ENCODE data around the gene PDCD1LG2. TPM values are rescaled to one million over a fixed set of nuclear protein-coding genes. Genes with fewer than 3 reads are reported as not detected.
"Not testable (repeated sequence)": the region's sequence is repeated elsewhere in the genome, so short reads cannot be mapped to it uniquely, and the experiment has no call there.

Gene PDCD1LG2
- total and polyA plus RNA-seq, 4 experiments from 2014 or later = 0.90 to 1.1 (median 1.1) TPM

- Histone ChIP-seq H3K4me1 (ENCODE audit: insufficient read depth, low read length) (no peaks in the 10 kb centered on the region), H3K36me3 (ENCODE audit: insufficient read depth, low read length) (peaks cover 9% of the 10 kb centered on the region), H3K9me3 (ENCODE audit: control insufficient read depth in 1 of 2, low read length in 2 of 2) (no peaks in the 10 kb centered on the region), H3K27ac (ENCODE audit: low read depth, low read length) (no peak overlapping the region), H3K4me3 (ENCODE audit: low read length in 2 of 2) (no peak overlapping the region), H3K27me3 (ENCODE audit: insufficient read depth, low read length) (no peaks in the 10 kb centered on the region)
- no peak for DNase-seq
- ChIA-PET POLR2A (ENCODE audit: partially characterized antibody) (no interaction called here), CTCF (ENCODE audit: partially characterized antibody) (interaction anchor here (1.2 kb wide), 1 partner anchor 10 kb away, joined by 3 read pairs; no protein-coding TSS in a partner anchor)
- Mint-ChIP-seq H3K27me3 (no peaks in the 10 kb centered on the region), H3K4me3 (no peak overlapping the region), H3K9me3 (peaks cover 0 to 10% (median under 1%) of the 10 kb centered on the region in 8 donors), H3K36me3 (peaks cover 32 to 35% of the 10 kb centered on the region in 2 donors), H3K4me1 (peaks cover 0 to 5% (median 0%) of the 10 kb centered on the region in 4 donors), H3K27ac (peak overlapping the region in 1 of 7 donors; percentile 25)
- intact Hi-C loops (cut with micrococcal nuclease) = loop anchor here (5.0 kb wide), 1 partner anchor 41 kb away; the partner anchor contains the start of gene PDCD1LG2
Observed at GRCh38 chr9:5470816-5471215, 39.5 kb upstream of the PDCD1LG2 start.

GRCh38 chr9:5475611-5476010, 34.7 kb upstream of the PDCD1LG2 start:
- H3K36me3 ChIP-seq (ENCODE audit: insufficient read depth, low read length); CTCF ChIA-PET (ENCODE audit: partially characterized antibody); DNase-seq; H3K4me3 ChIP-seq (ENCODE audit: low read length in 2 of 2); H3K4me3 Mint-ChIP-seq; H3K4me1 ChIP-seq (ENCODE audit: insufficient read depth, low read length); POLR2A ChIA-PET (ENCODE audit: partially characterized antibody); intact Hi-C loops (cut with micrococcal nuclease); H3K27me3 Mint-ChIP-seq; H3K27me3 ChIP-seq (ENCODE audit: insufficient read depth, low read length); H3K4me1 Mint-ChIP-seq; H3K9me3 ChIP-seq (ENCODE audit: control insufficient read depth in 1 of 2, low read length in 2 of 2); H3K27ac ChIP-seq (ENCODE audit: low read depth, low read length): not testable (repeated sequence)
- H3K9me3 Mint-ChIP-seq = peaks cover 0 to 12% (median 8%) of the 10 kb centered on the region in 8 donors
- H3K36me3 Mint-ChIP-seq = peaks cover 3 to 15% of the 10 kb centered on the region in 2 donors
- H3K27ac Mint-ChIP-seq = peak overlapping the region in 1 of 7 donors; percentile 25

DNA sequence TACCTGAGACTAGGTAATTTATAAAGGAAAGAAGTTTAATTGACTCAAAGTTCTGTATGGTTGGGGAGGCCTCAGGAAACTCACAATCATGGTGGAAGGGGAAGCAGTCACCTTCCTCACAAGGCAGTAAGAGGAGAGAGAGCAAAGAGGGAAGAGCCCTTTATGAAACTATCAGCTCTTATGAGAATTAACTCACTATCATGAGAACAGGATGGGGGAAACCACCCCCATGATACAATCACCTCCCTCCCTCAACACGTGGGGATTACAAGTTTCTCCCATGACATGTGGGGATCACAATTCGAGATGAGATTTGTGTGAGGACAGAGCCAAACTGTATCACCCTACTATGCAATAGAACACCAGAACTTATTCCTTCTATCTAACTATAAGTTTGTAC, 32.1 kb upstream of the PDCD1LG2 start:
- H3K36me3 Mint-ChIP-seq = peaks cover 3 to 15% of the 10 kb centered on the region in 2 donors
- no peak overlapping the region for H3K4me3 ChIP-seq (ENCODE audit: low read length in 2 of 2)
- H3K27ac ChIP-seq (ENCODE audit: low read depth, low read length) = no peak overlapping the region
- peaks cover 0 to 12% (median 8%) of the 10 kb centered on the region in 8 donors for H3K9me3 Mint-ChIP-seq
- no peaks in the 10 kb centered on the region for H3K27me3 ChIP-seq (ENCODE audit: insufficient read depth, low read length)
- no peaks in the 10 kb centered on the region for H3K9me3 ChIP-seq (ENCODE audit: control insufficient read depth in 1 of 2, low read length in 2 of 2)
- H3K27ac Mint-ChIP-seq = no peak overlapping the region
- H3K4me3 Mint-ChIP-seq = no peak overlapping the region
- ChIA-PET POLR2A (ENCODE audit: partially characterized antibody) (no interaction called here), CTCF (ENCODE audit: partially characterized antibody) (interaction anchor here (1.0 to 1.8 kb wide), 2 partner anchors 8 to 122 kb away, joined by 3 to 6 read pairs; no protein-coding TSS in a partner anchor)
- H3K27me3 Mint-ChIP-seq = no peaks in the 10 kb centered on the region
- H3K36me3 ChIP-seq (ENCODE audit: insufficient read depth, low read length) = no peaks in the 10 kb centered on the region
- intact Hi-C loops (cut with micrococcal nuclease) = no loop called here
- DNase-seq = no peak
- H3K4me1 Mint-ChIP-seq = peaks cover 0 to 5% (median 0%) of the 10 kb centered on the region in 4 donors
- H3K4me1 ChIP-seq (ENCODE audit: insufficient read depth, low read length) = no peaks in the 10 kb centered on the region

DNA sequence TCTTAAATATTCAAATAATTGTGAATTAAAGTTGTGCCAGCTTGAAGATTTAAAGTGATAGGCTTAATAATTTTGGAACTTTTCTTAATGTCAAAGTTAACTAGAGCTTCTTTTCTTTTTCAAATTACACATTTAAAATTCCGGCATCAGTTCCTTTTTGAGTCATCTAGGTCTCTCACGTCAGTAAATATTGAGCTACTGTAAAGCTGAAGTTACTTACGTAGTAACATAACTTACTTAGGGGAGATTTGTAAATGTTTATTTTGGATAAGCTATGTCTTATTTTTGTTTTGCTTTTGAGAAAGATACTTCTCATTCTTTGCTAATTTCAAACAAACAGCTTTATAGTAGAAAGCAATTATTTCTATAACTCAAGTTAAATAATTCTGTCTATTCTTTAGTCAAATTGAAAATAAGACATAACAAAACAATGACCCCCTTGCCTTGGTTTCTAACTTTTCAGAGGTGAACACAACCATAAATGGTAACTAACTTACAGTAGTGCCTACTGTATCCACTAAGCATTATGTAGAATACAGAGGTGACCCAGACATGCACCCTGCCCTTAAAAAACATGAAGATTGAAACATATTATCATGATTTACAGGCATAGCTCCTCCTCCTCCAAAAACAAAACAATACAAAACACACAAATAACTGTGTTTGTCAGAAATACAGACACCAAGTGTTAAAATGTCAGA, 30.2 kb upstream of the PDCD1LG2 start:
- Histone ChIP-seq H3K27me3 (ENCODE audit: insufficient read depth, low read length) (no peaks in the 10 kb centered on the region), H3K9me3 (ENCODE audit: control insufficient read depth in 1 of 2, low read length in 2 of 2) (no peaks in the 10 kb centered on the region), H3K36me3 (ENCODE audit: insufficient read depth, low read length) (no peaks in the 10 kb centered on the region), H3K4me3 (ENCODE audit: low read length in 2 of 2) (no peak overlapping the region), H3K4me1 (ENCODE audit: insufficient read depth, low read length) (no peaks in the 10 kb centered on the region), H3K27ac (ENCODE audit: low read depth, low read length) (no peak overlapping the region)
- Mint-ChIP-seq H3K27ac (no peak overlapping the region), H3K27me3 (no peaks in the 10 kb centered on the region), H3K36me3 (peaks cover 3 to 12% of the 10 kb centered on the region in 2 donors), H3K4me1 (no peaks in the 10 kb centered on the region), H3K9me3 (peaks cover 0 to 12% (median 7%) of the 10 kb centered on the region in 8 donors), H3K4me3 (no peak overlapping the region)
- POLR2A ChIA-PET (ENCODE audit: partially characterized antibody) = interaction anchor here (1.2 kb wide), 1 partner anchor 30 kb away, joined by 4 read pairs; the partner anchor contains the start of gene CD274
- no peak for DNase-seq
- CTCF ChIA-PET (ENCODE audit: partially characterized antibody) = interaction anchor here (1.3 to 1.4 kb wide), 3 partner anchors 10 to 294 kb away, joined by 3 read pairs; partner anchors contain the start of gene CD274
- intact Hi-C loops (cut with micrococcal nuclease) = no loop called here

GRCh38 chr9:5480919-5481318, 29.4 kb upstream of the PDCD1LG2 start:
- H3K9me3 Mint-ChIP-seq = peaks cover 0 to 8% (median 6%) of the 10 kb centered on the region in 8 donors

DNA sequence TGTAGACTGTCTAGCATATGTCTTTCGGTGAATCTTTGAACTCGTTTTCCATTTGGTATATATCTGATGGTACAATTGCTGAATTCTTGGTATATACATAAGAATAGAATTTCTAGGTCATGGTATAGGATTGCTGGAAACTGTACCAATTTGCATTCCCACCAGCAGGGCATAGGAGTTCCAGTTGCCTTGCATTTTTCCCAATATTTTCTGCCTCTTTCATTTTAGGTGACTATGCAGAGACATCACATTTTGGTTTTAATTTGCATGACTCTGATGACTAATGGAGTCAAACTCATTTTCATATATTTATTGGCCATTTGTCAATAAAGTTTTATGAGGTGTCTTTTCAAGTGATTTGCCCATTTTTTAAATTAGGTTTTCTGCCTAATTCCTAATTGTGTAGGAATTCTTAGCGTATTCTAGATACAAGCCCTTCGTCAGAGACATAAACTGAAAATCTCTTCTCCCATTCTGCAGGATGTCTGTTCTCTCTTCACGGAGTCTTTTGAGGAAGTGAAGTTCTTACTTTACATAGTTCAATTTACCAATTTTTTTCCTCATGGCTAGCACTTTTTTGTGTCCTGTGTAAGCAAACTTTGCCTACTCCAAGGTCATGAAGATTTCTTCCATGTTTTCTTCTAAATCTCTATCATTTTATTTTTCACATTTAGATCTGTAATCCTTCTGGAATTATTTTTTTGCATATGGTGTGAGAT, 28.9 kb upstream of the PDCD1LG2 start:
- peaks cover 0 to 1% of the 10 kb centered on the region in 2 donors for H3K36me3 Mint-ChIP-seq

More at GRCh38 chr9:5480919-5481318, 29.4 kb upstream of the PDCD1LG2 start:
- CTCF ChIA-PET (ENCODE audit: partially characterized antibody) = interaction anchor here (1.3 to 1.4 kb wide), 2 partner anchors 11 to 31 kb away, joined by 3 read pairs; partner anchors contain the start of gene CD274
- Mint-ChIP-seq H3K4me3 (no peak overlapping the region), H3K27me3 (no peaks in the 10 kb centered on the region), H3K4me1 (no peaks in the 10 kb centered on the region), H3K36me3 (peaks cover 3 to 7% of the 10 kb centered on the region in 2 donors), H3K27ac (no peak overlapping the region)
- intact Hi-C loops (cut with micrococcal nuclease) = no loop called here
- Histone ChIP-seq H3K27ac (ENCODE audit: low read depth, low read length) (no peak overlapping the region), H3K9me3 (ENCODE audit: control insufficient read depth in 1 of 2, low read length in 2 of 2) (no peaks in the 10 kb centered on the region), H3K4me1 (ENCODE audit: insufficient read depth, low read length) (no peaks in the 10 kb centered on the region), H3K36me3 (ENCODE audit: insufficient read depth, low read length) (no peaks in the 10 kb centered on the region), H3K27me3 (ENCODE audit: insufficient read depth, low read length) (no peaks in the 10 kb centered on the region), H3K4me3 (ENCODE audit: low read length in 2 of 2) (no peak overlapping the region)
- POLR2A ChIA-PET (ENCODE audit: partially characterized antibody) = no interaction called here
- DNase-seq = no peak

GRCh38 chr9:5482194-5482593, 28.1 kb upstream of the PDCD1LG2 start:
- Histone ChIP-seq H3K4me1 (ENCODE audit: insufficient read depth, low read length) (no peaks in the 10 kb centered on the region), H3K4me3 (ENCODE audit: low read length in 2 of 2) (no peak overlapping the region), H3K27ac (ENCODE audit: low read depth, low read length) (no peak overlapping the region), H3K36me3 (ENCODE audit: insufficient read depth, low read length) (no peaks in the 10 kb centered on the region), H3K27me3 (ENCODE audit: insufficient read depth, low read length) (no peaks in the 10 kb centered on the region), H3K9me3 (ENCODE audit: control insufficient read depth in 1 of 2, low read length in 2 of 2) (no peaks in the 10 kb centered on the region)
- intact Hi-C loops (cut with micrococcal nuclease) = no loop called here
- Mint-ChIP-seq H3K9me3 (peaks cover 0 to 2% (median 0%) of the 10 kb centered on the region in 8 donors), H3K36me3 (no peaks in the 10 kb centered on the region), H3K4me3 (no peak overlapping the region), H3K27me3 (no peaks in the 10 kb centered on the region), H3K4me1 (no peaks in the 10 kb centered on the region), H3K27ac (no peak overlapping the region)
- no peak for DNase-seq
- ChIA-PET CTCF (ENCODE audit: partially characterized antibody) (interaction anchor here (1.0 to 1.5 kb wide), 2 partner anchors 45 to 108 kb away, joined by 3 to 8 read pairs; partner anchors contain the start of gene PLGRKT), POLR2A (ENCODE audit: partially characterized antibody) (interaction anchor here (0.7 kb wide), 1 partner anchor 814 kb away, joined by 3 read pairs; no protein-coding TSS in a partner anchor)

More for the DNA sequence above, 28.9 kb upstream of the PDCD1LG2 start:
- CTCF ChIA-PET (ENCODE audit: partially characterized antibody) = interaction anchor here (1.0 to 1.4 kb wide), 2 partner anchors 31 to 44 kb away, joined by 3 read pairs; partner anchors contain the start of genes CD274 and PLGRKT
- H3K27me3 Mint-ChIP-seq = no peaks in the 10 kb centered on the region
- H3K27ac ChIP-seq (ENCODE audit: low read depth, low read length) = no peak overlapping the region
- POLR2A ChIA-PET (ENCODE audit: partially characterized antibody) = no interaction called here
- H3K4me1 Mint-ChIP-seq = no peaks in the 10 kb centered on the region
- no peak overlapping the region for H3K27ac Mint-ChIP-seq
- no peaks in the 10 kb centered on the region for H3K27me3 ChIP-seq (ENCODE audit: insufficient read depth, low read length)
- no peaks in the 10 kb centered on the region for H3K4me1 ChIP-seq (ENCODE audit: insufficient read depth, low read length)
- H3K9me3 Mint-ChIP-seq = peaks cover 0 to 3% (median under 1%) of the 10 kb centered on the region in 8 donors
- intact Hi-C loops (cut with micrococcal nuclease) = no loop called here
- no peak overlapping the region for H3K4me3 Mint-ChIP-seq
- H3K9me3 ChIP-seq (ENCODE audit: control insufficient read depth in 1 of 2, low read length in 2 of 2) = no peaks in the 10 kb centered on the region
- no peak overlapping the region for H3K4me3 ChIP-seq (ENCODE audit: low read length in 2 of 2)
- no peak for DNase-seq
- H3K36me3 ChIP-seq (ENCODE audit: insufficient read depth, low read length) = no peaks in the 10 kb centered on the region

Measured in CD4-positive, alpha-beta memory T cell (primary cell).